GM13976 (cell line): ENCODE results near the gene CMTM2.
"Not testable (repeated sequence)": the region's sequence is repeated elsewhere in the genome, so short reads cannot be mapped to it uniquely, and the experiment has no call there.

ENCODE experiments used
- DNase-seq: peaks from one replicate; pipeline ENCODE4 v3.0.0; 2012; ENCODE audit warnings: low spot score
- CTCF ChIP-seq: IDR thresholded peaks from 2 replicates; pipeline ENCODE4 v1.5.1; 2012; ENCODE audit warnings: borderline replicate concordance, mild to moderate bottlenecking; ENCODE audit not compliant: insufficient read depth; ENCODE audit errors: extremely low read depth, missing control alignments, control extremely low read depth
- in situ Hi-C: fragments of 300-500 bp; cut with MboI; formaldehyde crosslinking; loops from one replicate; pipeline ENCODE4 v1.12.0; 2022; ENCODE audit warnings: low sequenced_read_pairs, mixed read lengths, inconsistent platforms; ENCODE audit not compliant: unreplicated experiment

The CMTM2 gene

GRCh38 chr16:66619534-66620428 lies 40.5 kb downstream of the CMTM2 start:
- no peak for TF ChIP-seq CTCF
- in situ Hi-C loops = no loop called here
- peak; percentile 52 for DNase-seq

GRCh38 chr16:66620429-66620795 lies 41.1 kb downstream of the CMTM2 start:
- TF ChIP-seq CTCF = no peak
- DNase-seq = no peak
- in situ Hi-C loops = no loop called here

- no peak for TF ChIP-seq CTCF
- in situ Hi-C loops = no loop called here
- no peak for DNase-seq
Observed at GRCh38 chr16:66621973-66622372, 42.7 kb downstream of the CMTM2 start.

GRCh38 chr16:66622863-66623262 lies 43.6 kb downstream of the CMTM2 start:
- TF ChIP-seq CTCF = no peak
- in situ Hi-C loops = no loop called here
- DNase-seq = no peak

- in situ Hi-C loops = no loop called here
- TF ChIP-seq CTCF = no peak
- no peak for DNase-seq
Observed at GRCh38 chr16:66623755-66624154, 44.5 kb downstream of the CMTM2 start.

GRCh38 chr16:66627611-66628378 lies 48.5 kb downstream of the CMTM2 start:
- in situ Hi-C loops, DNase-seq: not testable (repeated sequence)

- no peak for TF ChIP-seq CTCF
- DNase-seq = no peak
- in situ Hi-C loops = no loop called here
Observed at GRCh38 chr16:66629856-66630255, 50.6 kb downstream of the CMTM2 start.

GRCh38 chr16:66630561-66631260 lies 51.4 kb downstream of the CMTM2 start:
- in situ Hi-C loops, DNase-seq: not testable (repeated sequence)

- in situ Hi-C loops, DNase-seq: not testable (repeated sequence)
Observed at GRCh38 chr16:66631558-66631957, 52.3 kb downstream of the CMTM2 start.
